ENCODE data around the gene SAMHD1. TPM values are rescaled to one million over a fixed set of nuclear protein-coding genes. Genes with fewer than 3 reads are reported as not detected.

Gene SAMHD1
- total RNA-seq, 4 donors from 2014 or later, result 17.0 to 212 (median 66.0) TPM

DNA sequence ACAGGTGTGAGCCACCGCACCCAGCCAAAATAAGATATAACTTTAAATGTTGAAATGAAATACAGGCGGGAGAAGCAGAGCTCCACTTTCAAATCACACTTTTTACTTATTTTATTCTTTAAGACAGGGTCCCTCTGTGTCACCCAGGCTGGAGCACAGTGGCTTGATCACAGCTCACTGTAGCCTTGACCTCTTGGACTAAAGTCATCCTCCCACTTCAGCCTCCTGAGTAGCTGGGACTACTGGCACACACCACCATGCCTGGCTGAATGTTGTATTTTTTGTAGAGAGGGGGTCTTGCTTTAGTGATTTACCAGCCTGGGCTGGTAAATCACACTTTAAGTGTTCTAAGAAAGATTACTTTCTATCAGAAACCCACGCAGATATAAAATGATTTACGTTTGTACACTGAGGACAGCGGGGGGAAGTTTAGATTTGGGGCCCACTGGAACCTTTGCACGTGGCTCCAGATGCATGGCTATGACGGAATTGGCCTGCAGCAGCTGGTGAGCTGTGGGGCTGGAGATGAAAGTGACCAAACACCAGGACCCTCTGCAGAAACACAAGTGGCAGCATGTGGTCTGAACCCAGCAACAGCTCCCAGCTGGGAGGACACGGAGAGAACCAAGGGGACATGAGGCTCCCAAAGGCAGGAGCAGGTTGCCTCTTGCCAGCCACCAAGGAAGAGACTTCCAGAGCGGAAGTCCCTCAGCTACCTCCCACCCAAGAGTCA lies 102.0 kb downstream of the SAMHD1 start:
- H3K4me1 ChIP-seq, result peaks cover 29 to 85% (median 75%) of the 10 kb centered on the region in 3 donors
- WGBS, 2 donors, result 69 to 79% methylated on average over 6 to 9 of the region's 9 CpGs

DNA sequence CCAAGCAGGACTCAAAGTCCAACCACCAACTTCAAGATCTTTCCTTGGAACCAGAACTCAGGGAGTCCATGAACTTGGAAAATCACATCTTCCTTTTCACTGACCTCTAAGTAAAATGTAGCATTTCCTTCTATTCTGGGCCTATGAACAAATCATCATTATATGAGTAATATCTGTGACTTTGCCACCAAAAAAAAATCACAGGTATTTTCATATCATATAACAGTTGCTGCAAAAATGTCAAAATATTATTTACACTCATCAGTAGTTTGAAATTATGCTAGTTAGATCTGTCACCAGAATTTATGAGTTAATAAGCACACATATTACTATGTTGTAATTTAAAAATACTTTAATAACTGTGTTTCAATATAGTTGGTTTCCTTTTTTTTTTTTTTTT lies 102.8 kb downstream of the SAMHD1 start:
- TF ChIP-seq POLR2A (IDR thresholded peaks at IDR 0.05), result no peak
- TF ChIP-seq, protein P1, sequence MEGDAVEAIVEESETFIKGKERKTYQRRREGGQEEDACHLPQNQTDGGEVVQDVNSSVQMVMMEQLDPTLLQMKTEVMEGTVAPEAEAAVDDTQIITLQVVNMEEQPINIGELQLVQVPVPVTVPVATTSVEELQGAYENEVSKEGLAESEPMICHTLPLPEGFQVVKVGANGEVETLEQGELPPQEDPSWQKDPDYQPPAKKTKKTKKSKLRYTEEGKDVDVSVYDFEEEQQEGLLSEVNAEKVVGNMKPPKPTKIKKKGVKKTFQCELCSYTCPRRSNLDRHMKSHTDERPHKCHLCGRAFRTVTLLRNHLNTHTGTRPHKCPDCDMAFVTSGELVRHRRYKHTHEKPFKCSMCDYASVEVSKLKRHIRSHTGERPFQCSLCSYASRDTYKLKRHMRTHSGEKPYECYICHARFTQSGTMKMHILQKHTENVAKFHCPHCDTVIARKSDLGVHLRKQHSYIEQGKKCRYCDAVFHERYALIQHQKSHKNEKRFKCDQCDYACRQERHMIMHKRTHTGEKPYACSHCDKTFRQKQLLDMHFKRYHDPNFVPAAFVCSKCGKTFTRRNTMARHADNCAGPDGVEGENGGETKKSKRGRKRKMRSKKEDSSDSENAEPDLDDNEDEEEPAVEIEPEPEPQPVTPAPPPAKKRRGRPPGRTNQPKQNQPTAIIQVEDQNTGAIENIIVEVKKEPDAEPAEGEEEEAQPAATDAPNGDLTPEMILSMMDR (IDR thresholded peaks at IDR 0.05), result no peak
- no peak for DNase-seq
- Histone ChIP-seq H3K27ac (peak overlapping the region; percentile 44 to 94 (median 86)), H3K4me3 (no peak overlapping the region), H3K4me1 (peaks cover 26 to 85% (median 74%) of the 10 kb centered on the region in 3 donors), H3K9me3 (no peaks in the 10 kb centered on the region), H3K27me3 (no peaks in the 10 kb centered on the region), H3K36me3 (no peaks in the 10 kb centered on the region)
- intact Hi-C loops (cut with DNase I), result no loop called here

More for the DNA sequence above, 102.0 kb downstream of the SAMHD1 start:
- Histone ChIP-seq H3K4me3 (no peak overlapping the region), H3K27ac (peak overlapping the region; percentile 40 to 94 (median 86)), H3K9me3 (no peaks in the 10 kb centered on the region), H3K27me3 (no peaks in the 10 kb centered on the region), H3K36me3 (no peaks in the 10 kb centered on the region)
- TF ChIP-seq, protein P1 (IDR thresholded peaks at IDR 0.05), result no peak
- TF ChIP-seq POLR2A (IDR thresholded peaks at IDR 0.05), result no peak
- intact Hi-C loops (cut with DNase I), result no loop called here
- DNase-seq, result no peak

DNA sequence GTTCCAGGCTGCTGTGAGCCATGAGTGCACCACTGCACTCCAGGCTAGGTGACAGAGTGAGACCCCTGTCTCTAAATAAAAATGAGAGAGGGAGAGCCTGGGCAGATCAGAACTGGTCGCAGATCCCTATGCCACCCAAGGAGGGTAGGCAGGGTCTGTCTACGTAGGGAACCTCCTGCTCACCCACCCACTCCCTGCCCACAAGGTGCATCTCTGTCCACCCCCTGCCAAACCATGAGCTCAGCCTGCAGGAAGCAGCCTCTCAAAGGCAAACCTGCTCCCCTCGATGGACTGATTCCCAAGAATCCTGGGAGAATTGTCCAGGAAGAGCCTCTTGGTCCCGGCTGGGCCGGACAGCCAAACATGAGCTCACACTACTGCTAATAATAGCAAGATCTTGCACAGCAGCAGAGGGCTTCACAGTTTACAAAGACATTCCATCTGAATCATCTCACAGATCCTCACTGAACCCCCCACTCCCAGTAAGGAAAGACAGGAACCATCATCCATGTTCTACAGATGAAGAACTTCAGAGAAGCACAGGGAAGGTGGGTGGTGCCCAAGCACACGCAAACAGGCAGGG lies 103.3 kb downstream of the SAMHD1 start:
- Histone ChIP-seq H3K4me1 (peaks cover 30 to 85% (median 74%) of the 10 kb centered on the region in 3 donors), H3K27me3 (no peaks in the 10 kb centered on the region), H3K9me3 (no peaks in the 10 kb centered on the region), H3K4me3 (no peak overlapping the region), H3K27ac (peak overlapping the region; percentile 44 to 94 (median 86)), H3K36me3 (no peaks in the 10 kb centered on the region)
- no peak for DNase-seq
- no peak for TF ChIP-seq POLR2A (IDR thresholded peaks at IDR 0.05)
- TF ChIP-seq, protein P1 (IDR thresholded peaks at IDR 0.05), result no peak
- intact Hi-C loops (cut with DNase I), result no loop called here
- WGBS, 2 donors, result 43 to 53% methylated on average over 1 to 5 of the region's 6 CpGs

DNA sequence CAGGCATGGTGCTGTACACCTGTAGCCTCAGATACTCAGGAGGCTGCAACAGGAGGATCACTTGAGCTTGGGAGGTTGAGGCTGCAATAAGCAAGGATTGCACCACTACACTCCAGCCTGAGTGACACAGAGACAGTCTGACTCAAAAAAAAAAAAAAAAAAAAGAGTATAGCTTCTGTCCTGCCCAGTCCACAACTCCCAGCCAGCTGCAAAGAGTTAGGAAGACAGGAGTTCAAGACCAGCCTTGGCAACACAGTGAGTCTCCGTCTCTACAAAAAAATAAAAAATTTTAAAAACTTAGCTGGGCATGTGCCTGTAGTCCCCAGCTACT lies 103.8 kb downstream of the SAMHD1 start:
- 67 to 69% methylated on average over 1 of the region's 1 CpG for WGBS, 2 donors
- H3K27me3 ChIP-seq, result no peaks in the 10 kb centered on the region
- peak overlapping the region; percentile 44 to 95 (median 86) for H3K27ac ChIP-seq
- intact Hi-C loops (cut with DNase I), result no loop called here
- no peak for TF ChIP-seq POLR2A (IDR thresholded peaks at IDR 0.05)
- TF ChIP-seq, protein P1 (IDR thresholded peaks at IDR 0.05), result no peak
- no peak for DNase-seq
- no peaks in the 10 kb centered on the region for H3K36me3 ChIP-seq
- no peaks in the 10 kb centered on the region for H3K9me3 ChIP-seq
- H3K4me3 ChIP-seq, result no peak overlapping the region
- H3K4me1 ChIP-seq, result peaks cover 34 to 85% (median 76%) of the 10 kb centered on the region in 3 donors

DNA sequence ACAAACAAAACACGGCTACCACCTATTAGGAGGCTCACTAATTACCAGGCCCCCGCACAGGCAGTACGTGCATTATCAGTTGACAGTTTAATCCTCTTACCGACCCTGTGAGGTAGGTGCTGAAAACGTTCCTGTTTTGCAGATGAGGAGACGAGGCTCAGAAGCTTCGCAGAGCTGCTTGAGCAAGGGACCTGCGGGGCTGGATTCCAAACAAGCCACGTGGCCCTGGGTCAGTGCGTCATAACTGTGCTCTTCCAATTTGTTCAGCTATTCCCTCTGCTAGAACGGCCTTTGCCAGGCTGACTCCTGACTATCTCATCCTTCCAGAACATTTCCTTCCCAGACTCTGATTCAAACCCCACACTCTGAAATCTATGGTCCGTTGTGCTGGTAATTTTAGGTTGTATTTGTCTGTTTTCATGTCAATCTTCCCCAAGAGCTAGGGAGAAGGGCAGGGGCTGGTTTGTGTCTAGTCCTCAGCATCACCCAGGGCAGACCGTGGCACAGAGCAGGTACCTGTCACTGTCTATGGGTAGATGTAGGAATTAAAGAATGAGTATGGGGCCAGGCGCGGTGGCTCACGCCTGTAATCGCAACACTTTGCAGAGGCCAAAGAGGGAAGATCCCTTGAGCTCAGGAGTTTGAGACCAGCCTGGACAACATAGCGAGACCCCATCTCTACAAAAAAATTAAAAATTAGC lies 104.3 kb downstream of the SAMHD1 start:
- H3K4me3 ChIP-seq, result no peak overlapping the region
- WGBS, 2 donors, result 69 to 72% methylated on average over 14 to 15 of the region's 18 CpGs

More for the DNA sequence above, 104.3 kb downstream of the SAMHD1 start:
- TF ChIP-seq, protein P1 (IDR thresholded peaks at IDR 0.05), result no peak
- TF ChIP-seq POLR2A (IDR thresholded peaks at IDR 0.05), result no peak
- intact Hi-C loops (cut with DNase I), result no loop called here
- DNase-seq, result no peak
- peaks cover 34 to 85% (median 75%) of the 10 kb centered on the region in 3 donors for H3K4me1 ChIP-seq
- H3K9me3 ChIP-seq, result no peaks in the 10 kb centered on the region
- peak overlapping the region; percentile 44 to 95 (median 86) for H3K27ac ChIP-seq
- no peaks in the 10 kb centered on the region for H3K27me3 ChIP-seq
- H3K36me3 ChIP-seq, result no peaks in the 10 kb centered on the region

Measured in esophagus squamous epithelium (tissue), 5 donors.